NCI-H226 (cell line): ENCODE results near the gene PIGL.
"Not testable (repeated sequence)": the region's sequence is repeated elsewhere in the genome, so short reads cannot be mapped to it uniquely, and the experiment has no call there.

ENCODE experiments used
- DNase-seq: peaks from one replicate; pipeline ENCODE4 v3.0.0-alpha.2; 2015

The PIGL gene

DNA sequence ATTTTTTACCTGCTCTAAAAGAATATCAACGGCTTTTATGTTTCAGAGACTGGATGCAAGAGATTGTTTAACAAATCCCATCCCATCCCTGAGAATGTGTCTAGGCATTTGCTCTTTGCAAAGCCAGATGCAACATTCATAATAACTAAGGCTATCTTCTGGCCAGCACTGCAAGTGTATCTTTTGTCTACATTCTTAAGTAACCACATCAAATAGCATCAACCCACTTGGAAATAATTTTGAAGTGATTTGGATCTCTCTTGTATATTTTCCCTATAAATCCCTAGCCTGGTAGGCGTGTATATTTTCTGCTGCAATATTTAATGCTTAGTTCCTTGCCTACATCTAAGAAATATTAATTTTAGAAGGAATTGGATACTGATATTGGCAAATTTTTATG lies 64.3 kb downstream of the PIGL start:
- DNase-seq = peak; percentile 68

DNA sequence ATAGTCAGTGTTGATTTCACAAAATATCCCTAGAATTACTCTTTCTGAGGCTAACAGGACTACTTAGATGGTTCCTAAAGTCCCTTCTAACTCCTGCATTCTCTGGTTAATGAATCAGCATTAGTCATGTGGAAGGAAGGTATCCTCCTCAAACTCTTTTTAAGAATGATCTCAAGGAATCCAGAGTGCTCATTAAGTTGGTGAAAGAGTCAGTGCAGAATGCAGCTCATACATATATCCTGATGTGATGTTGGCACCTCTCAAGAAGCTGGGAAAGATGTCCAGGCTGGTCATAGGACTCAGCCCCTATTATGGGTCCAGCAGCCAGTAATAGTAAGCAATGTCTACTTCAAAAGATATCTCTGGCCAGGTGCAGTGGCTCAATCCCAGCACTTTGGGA lies 65.5 kb downstream of the PIGL start:
- peak; percentile 94 for DNase-seq

DNA sequence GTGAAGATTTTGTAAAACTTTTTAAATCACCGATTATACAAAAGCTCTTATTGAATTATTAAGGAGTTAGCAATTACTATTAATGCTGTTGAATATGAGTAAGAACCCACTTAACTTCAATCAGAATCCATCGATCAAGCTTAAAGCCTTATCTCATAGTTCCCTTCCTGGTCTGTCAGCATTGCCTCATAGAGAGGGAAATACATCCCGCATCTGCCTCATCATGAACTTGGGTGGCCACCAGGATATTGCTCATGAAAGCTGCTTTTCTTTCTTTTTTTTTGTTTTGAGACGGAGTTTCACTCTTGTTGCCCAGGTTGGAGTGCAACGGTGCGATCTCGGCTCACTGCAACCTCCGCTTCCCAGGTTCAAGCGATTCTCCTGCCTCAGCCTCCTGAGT lies 66.7 kb downstream of the PIGL start:
- DNase-seq = peak; percentile 65

DNA sequence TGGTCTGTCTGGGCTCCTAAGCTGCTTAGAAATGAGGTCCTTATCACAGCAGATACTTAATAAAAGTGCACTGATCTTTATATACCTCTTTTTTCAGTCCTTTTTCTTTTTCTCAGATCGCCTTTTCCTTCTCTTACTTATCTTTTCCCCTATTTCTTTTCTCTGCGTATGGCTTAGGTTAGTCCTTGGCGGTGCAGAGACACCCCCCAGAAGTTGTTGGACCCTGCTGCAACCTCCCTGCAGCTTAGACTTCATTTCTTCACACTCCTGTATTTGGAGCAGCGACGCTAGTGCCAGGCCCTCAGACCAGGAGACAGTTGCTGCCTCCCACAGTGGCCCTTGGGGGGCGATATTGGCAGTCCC lies 68.6 kb downstream of the PIGL start:
- no peak for DNase-seq

DNA sequence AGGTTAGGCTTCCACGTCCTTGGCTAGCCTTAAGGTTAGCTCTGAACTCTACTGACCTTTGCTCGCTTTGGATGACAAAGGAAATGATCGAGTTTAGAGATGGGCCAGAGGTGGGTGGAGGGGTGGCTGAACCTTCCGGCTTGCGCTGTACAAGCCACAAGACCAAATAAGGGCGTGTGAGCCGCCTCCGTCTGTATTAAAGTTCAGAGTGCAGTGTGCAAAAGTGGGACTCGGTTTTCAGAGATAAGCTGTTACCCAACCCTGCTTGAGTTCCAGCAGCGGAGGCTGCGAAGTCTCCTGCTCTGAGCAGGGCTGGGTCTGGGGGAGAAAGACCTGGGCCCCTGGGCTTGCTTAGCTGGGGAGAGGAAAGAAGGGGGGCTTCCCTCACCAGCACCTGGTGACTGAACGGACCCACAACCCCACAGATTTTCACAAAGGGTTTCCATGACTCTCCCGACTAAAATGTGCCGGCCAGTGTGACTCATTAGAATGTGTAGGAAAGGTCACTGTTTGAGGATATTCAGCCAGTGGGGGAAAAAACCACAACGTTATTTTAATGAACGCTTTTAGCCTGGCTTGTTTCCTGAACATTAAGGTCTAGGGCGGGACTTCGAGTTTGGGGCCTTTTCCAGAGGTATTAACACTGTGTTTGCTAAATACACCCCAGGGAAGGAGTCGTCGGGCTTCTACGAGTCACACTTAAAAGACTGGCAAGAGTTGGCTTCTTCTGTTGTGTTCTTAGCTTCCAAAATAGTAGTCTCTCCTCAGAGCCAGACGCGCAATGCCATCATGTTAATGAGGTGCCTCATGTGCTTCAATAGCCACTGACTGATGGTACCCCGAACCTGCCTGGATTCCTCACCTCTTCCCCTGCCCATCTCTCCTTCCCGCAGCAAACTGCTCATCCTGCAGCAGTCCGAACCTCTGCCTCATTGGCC lies 69.3 kb downstream of the PIGL start:
- peak; percentile 96 for DNase-seq

DNA sequence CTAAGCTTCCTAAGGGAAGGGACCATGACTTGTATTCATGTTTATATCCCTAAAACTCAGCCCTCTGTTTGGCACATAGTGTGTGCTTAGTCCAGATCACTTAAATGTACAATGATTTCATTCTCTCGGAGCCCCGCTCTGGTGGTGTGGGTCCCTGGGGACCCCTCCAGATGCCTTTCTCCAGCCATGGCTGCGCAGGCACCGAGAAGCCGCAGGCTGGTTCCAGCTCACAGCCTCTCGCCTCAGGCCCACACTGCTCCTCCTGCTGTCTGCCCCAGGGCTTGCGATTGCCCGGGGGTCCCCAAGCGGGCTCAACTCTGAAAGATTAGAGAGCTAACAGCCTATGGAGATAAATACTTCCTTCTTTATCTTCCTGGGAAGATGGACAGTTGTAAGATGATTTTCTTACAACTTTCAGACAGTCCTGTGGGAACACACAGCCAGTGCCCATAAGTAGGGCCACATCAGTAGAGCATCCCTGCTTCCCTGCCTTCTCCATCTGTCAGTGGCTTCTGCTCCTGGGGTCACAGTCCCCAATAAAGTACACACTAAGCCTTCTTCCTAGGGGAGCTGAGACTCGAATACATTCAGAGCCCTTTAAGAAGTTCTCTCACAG lies 70.0 kb downstream of the PIGL start:
- DNase-seq = no peak

DNA sequence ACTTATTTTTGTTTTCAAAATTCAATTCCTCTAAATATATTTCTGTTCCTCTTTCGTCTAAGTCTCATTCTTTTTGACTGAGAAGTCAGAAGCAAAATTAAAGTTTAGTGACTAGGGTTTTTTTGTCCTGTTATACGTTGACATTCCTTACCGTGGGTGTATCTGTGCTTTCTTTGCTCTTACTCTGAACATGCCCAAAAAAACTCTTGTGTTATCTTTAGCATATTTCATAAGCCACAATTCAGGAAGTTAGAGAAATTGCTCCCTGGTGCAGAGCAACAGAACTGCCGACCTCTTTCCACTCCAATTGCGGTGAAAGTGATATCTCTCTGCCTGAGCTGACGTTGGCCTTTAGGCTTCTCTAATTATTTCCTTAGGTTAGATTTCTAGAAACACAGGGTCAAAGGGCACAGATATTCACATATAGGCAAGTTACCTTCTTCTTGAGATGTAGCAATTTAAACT lies 70.6 kb downstream of the PIGL start:
- peak; percentile 86 for DNase-seq

DNA sequence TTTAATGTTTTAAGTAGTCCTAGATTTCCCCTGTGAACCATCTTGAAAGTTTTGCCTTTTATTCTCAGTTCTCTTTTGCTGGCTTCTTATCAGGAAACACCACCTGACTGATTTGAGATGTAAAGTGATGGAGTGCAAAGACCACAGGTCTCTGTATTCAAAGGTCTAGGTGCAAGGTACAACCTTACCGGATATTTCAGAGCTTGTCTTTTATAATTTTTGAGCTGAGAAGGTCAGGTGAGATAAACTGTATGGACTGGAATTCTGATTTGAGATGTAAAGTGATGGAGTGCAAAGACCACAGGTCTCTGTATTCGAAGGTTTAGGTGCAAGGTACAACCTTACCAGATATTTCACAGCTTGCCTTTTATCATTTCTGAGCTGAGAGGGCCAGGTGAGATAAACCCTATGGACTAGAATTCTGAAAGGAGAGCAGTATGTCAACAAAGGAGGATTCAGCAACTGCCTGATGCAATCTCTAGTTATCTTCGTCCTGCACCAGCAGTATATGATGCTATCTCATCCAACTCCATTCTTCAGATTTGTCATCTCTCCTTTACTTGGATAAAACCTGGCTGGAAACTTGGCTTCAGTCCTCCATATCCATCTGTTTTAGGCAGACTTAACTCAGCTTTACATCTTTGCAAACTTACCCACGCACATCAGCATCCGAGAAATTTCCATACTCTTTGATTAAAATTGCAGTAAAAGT lies 72.0 kb downstream of the PIGL start:
- DNase-seq = no peak

DNA sequence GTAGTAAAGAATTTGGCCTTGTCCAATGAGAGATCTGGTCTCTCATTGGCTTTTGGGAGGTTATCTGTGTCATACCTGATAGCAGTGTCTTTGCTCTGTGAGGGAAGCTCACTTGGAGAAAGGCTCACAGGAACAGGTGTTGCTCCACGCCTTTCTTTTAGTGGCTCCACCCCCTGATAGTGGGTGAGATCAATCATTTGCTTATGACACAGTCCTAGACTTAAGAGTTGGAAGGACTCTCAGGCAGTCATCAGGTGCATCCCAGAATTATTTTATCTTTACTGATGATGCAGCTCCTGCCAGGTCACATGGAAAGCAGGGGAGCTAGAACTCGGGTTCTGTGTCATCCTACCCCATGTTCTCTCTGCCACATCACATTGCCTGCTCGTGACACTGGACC lies 76.9 kb downstream of the PIGL start:
- DNase-seq = no peak

DNA sequence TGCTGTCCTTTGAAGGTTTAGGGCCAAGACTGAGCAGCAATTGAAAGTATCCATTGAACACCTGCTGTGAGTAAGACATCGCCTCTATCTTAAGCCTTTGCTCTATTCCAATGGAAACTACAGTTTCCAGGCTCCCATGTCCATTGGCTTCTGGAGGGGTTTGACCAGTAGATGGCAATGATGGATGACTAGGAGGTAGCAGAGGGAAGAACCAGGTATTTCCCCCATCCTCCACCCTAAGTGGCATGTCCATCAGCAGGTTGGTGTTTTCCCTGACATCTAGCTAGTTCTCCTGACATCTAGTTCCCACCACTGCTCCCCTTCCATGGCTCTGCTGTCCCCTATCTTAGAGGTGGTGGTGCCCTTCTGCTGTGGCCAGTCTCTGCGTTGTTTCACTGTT lies 77.5 kb downstream of the PIGL start:
- no peak for DNase-seq

DNA sequence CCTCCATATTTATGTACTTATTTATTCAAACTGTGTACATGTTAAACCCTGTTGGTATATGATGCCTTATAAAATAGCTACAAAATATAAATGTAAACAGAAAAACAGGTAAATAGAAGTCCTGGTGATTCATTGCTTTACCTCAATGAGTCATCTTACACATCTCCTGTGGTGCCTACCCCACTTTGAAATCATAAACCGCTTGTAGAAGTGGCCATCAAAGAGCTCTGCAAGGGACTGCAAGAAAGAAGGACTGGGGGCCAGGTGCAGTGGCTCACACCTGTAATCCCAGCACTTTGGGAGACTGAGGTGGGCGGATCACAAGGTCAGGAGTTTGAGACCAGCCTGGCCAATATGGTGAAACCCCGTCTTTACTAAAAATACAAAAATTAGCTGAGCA lies 79.1 kb downstream of the PIGL start:
- not testable (repeated sequence) for DNase-seq

DNA sequence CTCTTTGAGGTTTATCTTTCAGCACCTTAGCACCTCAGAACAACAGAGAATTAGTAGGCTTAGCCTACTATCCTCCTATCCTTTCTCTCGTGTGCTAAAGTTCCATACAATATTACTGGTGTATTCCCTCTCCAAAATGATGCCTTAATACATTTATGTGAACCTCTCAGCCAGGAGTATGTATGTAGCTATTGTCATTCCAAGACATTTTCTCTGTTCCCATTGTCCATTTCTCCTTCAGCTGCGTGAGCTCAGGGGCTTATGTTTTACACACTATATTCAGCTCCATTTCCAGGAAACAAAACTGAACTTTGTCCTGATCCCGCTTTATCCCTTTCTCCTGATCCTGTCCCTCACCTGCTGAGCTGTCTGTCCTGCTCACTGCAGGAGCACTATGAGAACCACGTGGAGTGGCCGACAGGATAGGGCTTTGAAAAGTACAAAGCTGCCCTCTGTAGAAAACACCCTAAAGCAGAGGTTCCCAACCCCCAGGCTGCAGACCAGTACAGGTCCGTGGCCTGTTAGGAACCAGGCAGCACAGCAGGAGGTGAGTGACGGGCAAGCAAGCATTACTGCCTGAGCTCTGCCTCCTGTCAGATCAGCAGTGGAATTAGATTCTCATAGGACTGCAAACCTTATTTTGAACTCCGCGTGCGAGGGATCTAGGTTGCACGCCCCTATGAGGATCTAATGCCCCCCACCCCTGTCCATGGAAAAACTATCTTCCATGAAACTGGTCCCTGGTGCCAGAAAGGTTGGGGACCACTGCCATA lies 80.5 kb downstream of the PIGL start:
- DNase-seq = no peak

DNA sequence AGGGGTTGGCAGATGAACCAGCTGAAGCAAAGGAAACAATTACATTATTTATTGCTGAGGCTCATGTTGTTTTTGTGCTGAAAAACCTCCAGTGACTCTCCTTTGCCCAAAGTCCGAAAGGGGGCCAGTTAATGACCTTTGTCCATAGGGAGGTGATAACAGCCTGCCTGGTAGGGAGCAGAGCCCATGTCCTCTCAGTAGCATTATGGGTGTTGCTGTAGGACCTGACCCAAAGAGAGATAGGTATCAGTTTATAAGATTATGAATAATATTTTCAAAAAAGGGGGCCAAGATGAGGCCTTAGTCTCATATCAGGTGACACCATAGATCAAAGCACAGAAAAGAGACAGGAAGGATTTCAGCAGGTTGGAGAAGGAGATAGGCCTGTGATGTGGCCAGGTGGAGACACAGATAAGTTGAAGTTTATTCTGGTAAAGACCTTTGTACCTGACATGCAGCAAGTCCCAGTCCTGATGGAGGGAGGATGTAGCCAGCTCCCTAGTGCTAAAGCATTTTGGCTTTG lies 81.2 kb downstream of the PIGL start:
- DNase-seq = no peak

DNA sequence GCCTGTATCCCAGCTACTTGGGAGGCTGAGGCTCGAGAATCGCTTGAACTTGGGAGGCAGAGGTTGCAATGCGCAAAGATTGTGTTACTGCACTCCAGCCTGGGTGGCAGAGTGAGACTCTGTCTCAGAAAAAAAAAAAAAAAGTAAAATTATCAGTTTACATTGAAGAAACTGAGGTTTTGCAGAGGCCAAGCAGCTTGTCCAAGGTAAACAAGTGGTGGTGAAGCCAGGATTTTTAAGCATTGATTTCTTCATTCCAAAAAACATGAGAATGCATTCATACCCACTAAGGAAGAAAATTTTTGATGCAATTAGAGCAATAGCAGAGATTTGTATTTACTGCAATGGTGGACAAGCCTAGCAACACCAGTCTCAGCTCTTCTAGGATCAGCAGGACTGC lies 83.5 kb downstream of the PIGL start:
- no peak for DNase-seq

DNA sequence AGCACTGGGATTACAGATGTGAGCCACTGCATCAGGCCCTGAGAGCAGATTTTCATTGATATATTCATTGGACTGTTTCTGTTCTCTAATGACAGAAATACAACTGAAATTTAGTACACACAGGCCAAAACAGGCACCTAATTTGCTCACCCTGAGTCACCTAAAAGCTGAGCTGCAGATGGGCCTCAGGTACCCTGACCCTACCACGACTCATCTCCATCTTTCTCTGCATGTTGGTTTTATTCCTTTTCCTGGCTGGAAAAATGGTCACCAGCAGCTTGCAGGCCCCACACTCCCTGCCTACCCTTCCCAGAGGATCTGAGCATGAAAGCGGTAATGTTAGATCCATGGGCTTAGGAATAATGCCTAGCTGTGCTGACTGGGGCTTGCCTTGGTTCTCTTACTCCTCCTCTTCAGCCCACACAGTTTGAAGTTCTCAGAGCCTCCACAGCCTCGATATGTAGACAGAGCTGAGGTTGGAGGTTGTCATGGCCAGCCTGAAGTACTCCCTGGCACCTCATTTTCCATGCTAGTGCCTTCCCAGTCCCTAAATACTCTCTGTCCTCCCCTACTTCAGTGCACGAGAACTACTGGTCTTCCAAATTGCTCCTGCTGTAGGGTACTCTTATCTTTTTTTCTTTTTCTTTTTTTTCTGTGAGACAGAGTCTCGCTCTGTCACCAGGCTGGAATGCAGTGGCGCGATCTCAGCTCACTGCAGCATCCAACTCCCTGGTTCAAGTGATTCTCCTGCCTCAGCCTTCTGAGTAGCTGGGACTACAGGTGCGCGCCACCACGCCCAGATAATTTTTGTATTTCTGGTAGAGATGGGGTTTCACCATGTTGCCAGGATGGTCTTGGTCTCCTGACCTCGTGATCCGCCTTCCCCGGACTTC lies 85.2 kb downstream of the PIGL start:
- no peak for DNase-seq

DNA sequence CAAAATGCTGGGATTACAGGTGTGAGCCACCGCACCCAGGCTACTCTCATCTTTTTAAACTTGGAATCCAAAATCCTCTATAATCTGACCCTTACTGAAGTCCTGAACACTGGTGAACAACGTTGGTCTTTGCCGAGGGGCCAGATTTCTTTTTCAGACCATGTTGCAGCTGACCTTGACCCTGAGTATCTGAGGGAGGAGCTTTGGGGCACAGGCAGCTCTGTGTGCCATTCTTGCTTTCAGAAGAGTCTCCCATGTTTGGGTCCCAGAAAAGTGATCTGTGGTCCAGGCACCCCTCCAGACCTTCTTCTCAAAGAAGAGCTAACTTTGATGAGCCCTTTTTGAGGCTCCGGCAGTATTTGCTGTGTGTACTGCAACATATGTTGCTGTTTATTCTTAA lies 85.8 kb downstream of the PIGL start:
- no peak for DNase-seq

DNA sequence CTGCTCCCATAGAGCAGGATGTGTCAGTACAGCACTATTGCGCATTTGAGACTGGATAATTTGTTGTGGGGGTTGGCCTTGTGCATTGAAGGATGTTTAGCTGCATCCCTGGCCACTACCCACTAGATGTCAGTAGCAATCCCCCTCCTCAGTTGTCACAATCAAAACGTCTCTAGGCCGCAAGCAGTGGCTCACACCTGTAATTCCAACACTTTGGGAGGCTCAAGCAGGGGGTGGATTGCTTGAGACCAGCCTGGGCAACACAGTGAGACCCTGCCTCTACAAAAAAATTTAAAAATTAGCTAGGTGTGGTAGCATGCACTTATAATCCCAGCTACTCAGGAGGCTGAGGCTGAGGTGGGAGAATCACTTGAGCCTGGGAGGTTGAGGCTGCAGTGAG lies 87.8 kb downstream of the PIGL start:
- no peak for DNase-seq

DNA sequence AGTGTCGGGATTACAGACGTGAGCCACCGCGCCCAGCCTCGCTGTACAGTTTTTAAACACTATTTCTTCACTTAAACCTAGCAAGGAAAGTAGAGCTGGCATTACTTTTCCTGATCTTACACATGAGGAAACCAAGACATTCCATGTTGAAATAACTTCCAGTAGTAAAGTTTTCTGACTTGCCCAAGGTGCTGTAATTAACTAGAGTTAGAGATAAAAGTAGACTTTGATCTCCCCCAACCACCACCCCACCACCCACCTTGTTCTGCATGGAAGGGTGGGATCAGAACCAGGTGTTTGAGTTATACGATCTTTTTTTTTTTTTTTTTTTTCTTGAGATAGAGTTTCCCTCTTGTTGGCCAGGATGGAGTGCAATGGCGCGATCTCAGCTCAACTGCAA lies 89.2 kb downstream of the PIGL start:
- no peak for DNase-seq

DNA sequence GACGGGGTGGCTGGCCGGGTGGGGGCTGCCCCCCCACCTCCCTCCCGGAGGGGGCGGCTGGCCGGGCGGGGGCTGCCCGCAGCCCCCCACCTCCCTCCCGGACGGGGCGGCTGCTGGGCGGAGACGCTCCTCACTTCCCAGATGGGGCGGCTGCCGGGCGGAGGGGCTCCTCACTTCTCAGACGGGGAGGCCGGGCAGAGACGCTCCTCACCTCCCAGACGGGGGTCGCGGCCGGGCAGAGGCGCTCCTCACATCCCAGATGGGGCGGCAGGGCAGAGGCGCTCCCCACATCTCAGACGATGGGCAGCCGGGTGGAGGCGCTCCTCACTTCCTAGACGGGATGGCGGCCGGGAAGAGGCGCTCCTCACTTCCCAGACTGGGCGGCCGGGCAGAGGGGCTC lies 95.1 kb downstream of the PIGL start:
- not testable (repeated sequence) for DNase-seq

DNA sequence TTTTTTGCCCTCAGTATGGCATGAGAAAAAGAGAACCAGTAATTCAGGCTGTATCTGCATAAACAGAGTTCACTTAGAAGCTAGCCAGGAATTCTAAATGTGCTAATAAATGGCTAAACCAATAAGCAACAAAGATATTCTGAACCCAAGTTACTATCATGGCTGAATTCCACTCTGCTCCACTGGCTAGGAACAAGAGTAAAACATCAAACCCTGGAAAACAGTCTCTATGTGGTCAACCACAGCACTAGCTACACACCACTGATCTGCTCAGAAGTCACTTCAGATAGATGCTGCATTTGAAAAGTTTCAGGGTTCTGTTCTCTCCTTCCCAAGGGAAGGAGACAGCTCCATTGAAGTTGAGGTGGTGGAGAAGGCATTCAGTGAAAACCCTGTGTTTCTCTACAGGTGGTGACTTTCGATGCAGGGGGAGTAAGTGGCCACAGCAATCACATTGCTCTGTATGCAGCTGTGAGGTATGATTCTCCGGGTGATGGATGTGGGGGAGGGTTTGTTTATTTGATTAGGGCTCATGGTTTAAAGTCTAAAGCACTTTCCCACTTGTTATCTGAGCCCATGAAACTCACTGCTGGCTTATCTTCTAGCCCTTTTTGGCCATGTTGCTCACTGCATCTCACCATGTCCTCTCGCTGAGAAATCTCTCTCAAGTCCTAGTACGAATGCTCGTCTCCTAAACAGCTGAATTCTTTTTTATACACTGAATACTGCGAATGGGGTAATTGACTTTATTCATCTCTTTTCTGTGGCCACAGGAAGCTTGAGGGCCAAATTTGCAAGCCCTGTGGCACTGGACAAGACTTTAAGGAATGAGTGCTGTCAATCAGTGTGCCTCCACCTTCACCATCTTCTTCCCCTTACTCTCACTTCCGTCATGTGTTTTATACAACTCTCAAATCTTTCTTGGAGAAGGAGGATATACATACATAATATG lies 96.4 kb downstream of the PIGL start:
- no peak for DNase-seq

DNA sequence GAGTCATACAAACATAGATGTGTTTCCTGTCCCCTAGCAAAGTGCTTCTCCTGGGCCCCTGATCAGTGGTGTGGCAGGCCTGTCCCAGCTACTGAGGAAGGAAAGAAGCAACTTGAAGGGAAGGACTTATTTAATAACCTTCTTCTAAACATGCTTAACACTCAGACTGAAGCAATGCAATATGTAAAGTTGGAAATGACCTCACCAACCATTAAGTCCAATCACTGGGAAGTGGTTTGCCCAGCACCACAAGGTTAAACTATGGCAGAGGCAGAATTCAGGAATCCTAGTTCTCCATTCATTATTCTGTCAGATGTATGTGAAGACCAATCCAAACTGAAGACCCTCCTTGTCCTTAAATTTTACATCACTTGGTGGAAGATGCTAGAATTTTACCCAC lies 97.2 kb downstream of the PIGL start:
- DNase-seq = peak; percentile 16
